Activated CD4-positive, CD25-positive, alpha-beta regulatory T cell treated with anti-CD3 and anti-CD28 coated beads, Interleukin-2, amount 50 U/mL, for 16 hours (primary cell): ENCODE measurements around the gene NPDC1.
"Not testable (repeated sequence)": the region's sequence is repeated elsewhere in the genome, so short reads cannot be mapped to it uniquely, and the experiment has no call there.

Experiments used
- DNase-seq: peaks from one replicate; pipeline ENCODE4 v3.0.0-alpha.2; 2020; ENCODE audit warnings: low read depth, low spot score

NPDC1 gene

DNA sequence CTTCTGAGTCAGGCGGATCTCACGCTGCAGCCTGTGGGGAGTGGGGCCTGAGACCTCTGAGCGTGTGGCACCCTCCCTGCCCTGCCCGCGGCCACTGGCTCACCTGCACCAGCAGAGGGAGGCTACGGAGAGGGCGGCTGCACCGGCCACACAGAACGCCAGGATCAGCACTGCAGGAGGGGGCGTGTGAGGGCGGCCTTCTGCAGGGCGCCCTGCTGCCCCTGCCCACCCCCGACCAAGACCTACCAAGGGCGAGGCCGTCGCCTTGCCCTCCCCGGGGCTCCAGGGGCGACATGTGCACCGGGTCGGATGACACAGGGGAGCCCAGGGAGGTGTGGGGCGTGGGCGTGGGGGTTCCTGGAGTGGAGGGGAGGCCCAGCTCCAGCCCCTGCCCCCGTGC is 5.4 kb downstream of the NPDC1 start:
- DNase-seq, result no peak

DNA sequence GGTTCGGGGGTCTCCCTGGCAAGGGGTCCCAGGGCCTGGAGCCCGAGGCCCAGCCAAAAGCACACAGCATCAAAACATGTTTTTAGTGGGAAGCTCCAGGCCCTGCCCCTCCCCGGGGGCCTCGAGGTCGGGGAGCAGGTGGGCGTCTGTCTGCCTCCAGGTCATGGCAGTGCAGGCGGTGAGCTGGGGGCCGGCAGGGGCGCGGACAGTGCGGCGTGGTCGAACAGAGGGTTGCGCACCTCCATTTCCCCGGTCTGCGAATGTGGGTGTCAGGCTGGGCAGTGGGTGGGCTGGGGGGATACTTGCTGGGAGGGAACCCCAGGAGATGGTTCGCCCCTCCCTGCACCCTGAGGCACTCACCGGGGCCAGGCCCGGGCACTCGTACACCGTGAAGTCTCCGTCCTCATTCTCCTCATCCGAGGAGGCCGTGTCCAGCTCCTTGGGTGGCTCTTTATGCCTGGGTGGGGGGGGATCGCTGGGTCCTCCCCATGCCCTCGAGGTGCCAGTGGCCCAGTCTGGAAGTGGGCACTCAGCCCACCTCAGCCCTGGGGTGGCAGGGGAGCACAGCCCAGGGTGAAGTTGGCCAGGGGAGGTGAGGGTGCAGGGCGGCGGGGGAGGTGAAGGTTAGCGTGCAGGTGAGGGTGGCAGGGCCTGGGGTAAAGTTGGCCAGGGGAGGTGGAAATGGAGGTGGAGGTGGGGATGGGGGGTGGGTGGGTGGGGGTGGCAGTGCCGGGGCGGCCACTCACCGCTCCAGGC is 6.2 kb downstream of the NPDC1 start:
- no peak for DNase-seq

GRCh38 chr9:137038916-137039315 is 7.1 kb downstream of the NPDC1 start:
- no peak for DNase-seq

GRCh38 chr9:137037483-137037882 is 8.5 kb downstream of the NPDC1 start:
- no peak for DNase-seq

GRCh38 chr9:137037035-137037434 is 8.9 kb downstream of the NPDC1 start:
- no peak for DNase-seq

DNA sequence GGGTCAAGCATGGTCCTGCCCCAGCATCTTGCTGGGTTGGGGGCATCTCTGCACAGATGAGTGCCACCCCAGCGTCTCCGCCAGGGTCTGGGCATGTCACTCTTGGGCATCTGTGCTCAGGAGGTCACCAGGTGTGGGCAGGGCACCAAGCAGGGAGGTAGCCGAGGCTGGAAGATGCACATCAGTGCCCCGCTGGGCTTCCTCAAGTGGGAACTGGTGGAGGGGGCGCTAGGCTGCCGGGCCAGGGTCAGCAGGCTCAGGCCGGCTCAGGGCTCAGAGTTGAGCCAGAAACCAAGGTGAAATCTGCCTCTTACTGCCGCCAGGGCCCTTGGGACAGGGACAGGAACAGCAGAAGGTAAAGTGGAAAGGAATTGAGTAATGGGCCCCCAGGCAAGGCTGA is 10.0 kb downstream of the NPDC1 start:
- DNase-seq, result no peak

GRCh38 chr9:137035507-137035834 is 10.5 kb downstream of the NPDC1 start:
- DNase-seq, result no peak

- DNase-seq, result peak; percentile 60
Measured at GRCh38 chr9:137034709-137035506, 11.1 kb downstream of the NPDC1 start.

DNA sequence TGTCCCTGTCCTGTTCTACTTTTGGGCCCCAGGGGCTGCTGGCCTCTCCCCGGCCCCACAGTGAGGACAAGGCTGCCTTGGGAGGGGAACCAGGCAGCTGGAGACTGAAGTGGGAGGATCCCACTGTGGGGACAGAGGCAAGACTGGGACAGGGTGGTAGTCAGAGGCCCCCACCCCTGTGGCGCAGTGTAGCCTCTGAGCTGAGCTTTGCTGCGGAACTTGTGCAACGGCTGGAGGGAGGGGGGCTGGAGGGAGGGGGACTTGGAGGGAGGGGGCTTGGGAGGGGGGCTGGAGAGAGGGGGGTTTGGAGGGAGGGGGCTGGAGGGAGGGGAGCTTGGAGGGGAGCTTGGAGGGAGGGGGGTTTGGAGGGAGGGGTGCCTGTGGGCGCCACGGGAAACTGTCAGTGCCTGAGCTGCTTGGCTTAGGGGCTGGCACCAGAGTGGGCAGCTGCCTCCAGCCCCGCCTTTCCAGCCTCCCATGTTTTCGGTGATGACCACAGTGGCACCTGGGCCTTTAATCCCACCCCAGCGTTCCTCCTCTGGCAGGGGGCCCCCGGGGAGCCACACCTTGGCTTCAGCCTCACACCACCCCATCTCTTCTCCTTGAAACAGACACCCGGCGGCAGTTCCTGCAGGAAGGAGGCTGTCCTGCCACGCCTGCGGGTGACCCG is 11.8 kb downstream of the NPDC1 start:
- DNase-seq, result no peak

DNA sequence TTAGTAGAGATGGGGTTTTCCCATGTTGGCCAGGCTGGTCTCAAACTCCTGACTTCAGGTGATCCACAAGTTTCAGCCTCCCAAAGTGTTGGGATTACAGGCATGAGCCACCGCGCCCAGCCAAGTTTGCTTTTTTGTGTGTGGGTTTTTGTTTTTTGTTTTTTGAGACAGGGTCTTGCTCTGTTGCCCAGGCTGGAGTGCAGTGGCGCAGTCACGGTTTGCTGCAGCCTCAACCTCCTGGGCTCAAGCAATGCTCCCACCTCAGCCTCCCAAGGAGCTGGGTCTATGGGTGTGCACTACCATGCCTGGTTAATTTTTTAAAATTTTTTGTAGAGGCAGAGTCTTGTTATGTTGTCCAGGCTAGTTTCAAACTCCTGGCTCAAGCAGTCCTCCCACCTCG is 12.5 kb downstream of the NPDC1 start:
- DNase-seq, result not testable (repeated sequence)

GRCh38 chr9:137032858-137033257 is 13.1 kb downstream of the NPDC1 start:
- no peak for DNase-seq

GRCh38 chr9:137031904-137032640 is 13.9 kb downstream of the NPDC1 start, which contains the start of gene FUT7:
Gene FUT7 (minus strand): TSS chr9:137032088. CDS start chr9:137031991, 97 bp downstream.
- DNase-seq, result no peak

GRCh38 chr9:137030538-137031527 is 15.1 kb downstream of the NPDC1 start:
- no peak for DNase-seq

DNA sequence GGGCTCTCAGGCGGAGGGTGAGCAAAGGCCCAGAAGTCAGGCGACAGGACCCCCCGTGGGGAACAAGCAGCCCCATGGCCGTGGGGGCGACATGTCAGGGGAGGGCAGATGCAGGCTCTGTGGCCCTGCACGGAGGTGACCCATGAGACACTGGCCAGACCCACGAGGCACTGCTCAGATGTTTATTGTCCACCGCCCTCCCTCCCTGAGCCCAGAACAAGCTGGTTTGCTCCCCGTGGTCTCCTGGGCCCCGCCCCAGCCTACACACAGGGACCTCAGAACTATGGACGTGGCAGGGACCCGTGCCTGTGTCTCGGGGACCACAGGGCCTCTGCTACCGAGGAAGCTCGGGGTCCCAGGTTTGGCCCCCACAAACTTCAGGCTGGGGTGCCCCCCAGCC is 16.0 kb downstream of the NPDC1 start:
- no peak for DNase-seq

DNA sequence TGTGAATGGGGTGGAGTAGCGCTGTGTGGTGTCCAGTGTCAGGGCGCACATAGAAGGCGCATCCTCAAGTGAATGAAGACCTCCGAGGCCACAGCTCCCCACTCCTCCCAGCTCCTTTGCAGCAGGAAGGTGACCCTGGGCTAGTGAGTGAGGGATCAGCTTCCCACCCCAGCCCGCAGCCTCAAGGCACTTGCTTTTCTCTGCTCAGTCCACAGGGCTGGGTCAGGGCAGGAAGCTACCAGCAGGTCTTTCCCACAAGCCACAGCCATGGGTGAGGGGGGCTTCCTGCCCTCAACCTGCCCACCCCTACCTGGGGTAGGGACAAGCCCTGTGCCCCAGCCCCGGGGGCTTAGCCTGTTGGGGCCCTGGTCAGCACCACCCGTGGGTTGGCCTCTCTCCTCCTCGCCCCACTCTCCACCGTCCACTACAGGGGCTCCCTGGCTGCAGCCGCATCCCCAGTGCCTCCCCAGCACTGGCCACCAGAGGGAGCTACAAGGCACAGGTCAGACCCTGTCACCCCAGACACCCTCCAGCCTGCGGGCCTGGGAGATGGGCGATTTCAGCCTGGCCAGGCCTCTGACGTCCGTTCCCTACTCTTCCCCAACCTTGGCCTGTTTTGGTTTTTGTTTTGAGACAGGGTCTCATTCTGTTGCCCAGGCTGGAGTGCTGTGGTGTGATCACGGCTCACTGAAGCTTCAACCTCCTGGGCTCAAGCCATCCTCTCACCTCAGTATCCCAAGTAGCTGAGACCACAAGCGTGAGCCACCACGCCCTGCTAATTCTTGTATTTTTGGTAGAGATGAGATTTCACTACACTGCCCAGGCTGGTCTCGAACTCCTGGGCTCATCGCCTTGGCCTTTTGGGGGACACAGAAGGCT is 16.7 kb downstream of the NPDC1 start:
- DNase-seq, result peak; percentile 54

GRCh38 chr9:137028263-137029057 is 17.5 kb downstream of the NPDC1 start:
- no peak for DNase-seq

GRCh38 chr9:137027369-137028262 is 18.4 kb downstream of the NPDC1 start, which contains the start of gene ABCA2:
Gene ABCA2 (minus strand): TSS chr9:137028237. CDS start chr9:137028140, 97 bp downstream.
- no peak for DNase-seq

DNA sequence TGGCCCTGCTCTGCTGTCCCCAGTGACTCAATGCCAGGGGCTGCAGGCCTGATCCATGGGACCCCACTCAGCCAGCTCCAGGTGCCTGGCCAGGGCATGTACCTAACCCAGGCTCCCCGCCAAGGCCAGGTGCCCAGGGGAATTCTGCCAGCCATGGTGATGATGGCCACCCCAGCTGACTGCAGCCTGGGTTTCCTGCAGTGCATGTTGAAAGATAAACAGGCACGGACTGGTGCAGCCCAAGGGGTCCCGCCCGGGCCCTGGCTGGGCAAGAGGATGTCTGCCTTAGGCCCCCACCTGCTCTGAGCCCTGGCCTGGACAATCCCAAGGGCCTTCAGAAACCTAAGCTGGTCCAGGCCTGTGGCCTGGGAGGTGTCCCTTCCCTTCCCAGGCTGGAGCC is 19.1 kb downstream of the NPDC1 start:
- DNase-seq, result no peak
